HG02970 (cell line): ENCODE measurements around the gene ATRNL1.

Source experiments
- ATAC-seq: cut with Tn5 transposase; IDR thresholded peaks from one replicate; pipeline ENCODE4 v1.9.1; 2021; ENCODE audit warnings: mild to moderate bottlenecking, moderate library complexity, moderate number of reproducible peaks; ENCODE audit not compliant: unreplicated experiment, low FRiP score

Gene ATRNL1

DNA sequence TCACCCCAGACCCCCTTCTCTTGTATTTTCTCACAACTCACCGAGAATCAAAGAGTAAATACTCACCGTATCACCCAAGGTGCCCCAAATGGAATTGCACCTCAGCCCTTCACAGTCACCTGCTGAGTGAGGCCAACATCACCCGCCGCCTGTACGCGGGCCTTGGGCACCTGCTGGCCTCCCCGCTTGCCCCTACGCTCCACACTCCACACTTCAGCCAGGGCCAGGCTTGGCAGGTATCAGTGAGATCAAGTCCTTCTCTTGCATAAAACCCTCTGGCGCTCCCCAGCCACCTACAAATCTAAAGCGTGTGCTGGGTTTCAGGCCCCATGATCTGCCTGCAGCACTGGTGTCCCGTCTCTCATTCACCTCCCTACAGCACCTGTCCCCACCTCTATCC, 879.3 kb downstream of the ATRNL1 start:
- no peak for ATAC-seq

DNA sequence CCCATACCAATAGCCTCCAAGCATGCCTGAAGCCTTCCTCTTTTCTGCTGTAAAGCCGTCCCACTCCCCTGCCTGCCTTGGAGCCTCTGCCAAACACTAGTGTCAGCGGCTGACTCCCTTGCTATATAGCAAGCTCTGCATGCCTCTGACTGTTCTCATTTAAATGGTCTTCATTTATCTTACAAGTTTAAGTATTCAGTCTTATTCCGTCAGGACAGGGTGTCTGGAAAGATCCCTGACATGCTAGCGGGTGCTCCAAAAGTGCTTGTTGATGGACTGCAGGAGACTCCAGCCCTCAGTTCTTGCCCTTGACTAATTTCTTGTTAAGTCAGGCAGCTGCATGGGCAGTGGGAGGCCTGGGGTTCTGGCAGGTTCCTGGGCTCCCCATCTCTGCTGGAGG, 881.2 kb downstream of the ATRNL1 start:
- ATAC-seq = no peak

DNA sequence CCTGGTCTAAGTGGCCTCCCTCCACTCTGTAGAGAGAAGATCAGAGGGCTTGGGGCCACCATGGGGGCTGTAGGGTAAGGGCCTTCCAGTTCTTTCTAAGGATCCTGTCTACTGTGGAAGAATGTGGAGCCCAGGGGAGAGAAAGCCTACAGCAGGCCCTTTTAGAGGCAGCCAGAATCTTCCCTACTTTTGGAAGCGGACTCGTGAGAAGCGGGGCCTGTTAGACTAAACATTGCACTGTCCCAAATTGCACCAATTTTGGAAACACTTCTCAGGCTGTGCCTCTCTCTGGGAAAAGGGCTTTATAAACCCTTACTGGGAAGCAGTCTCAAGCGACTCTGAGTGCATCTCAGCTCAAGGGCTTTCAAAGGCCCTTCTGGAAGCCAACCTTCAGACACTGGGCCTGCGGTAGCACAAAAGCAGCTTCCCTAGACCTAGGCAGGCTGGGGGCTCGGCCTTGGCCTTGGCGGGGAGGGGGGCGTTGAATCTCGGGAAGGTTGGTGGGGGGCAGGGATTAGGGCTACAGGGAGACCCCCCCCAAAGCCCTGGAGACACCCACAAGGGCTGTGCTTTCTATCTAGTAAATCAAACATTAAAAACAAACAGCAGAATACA, 881.8 kb downstream of the ATRNL1 start:
- no peak for ATAC-seq

DNA sequence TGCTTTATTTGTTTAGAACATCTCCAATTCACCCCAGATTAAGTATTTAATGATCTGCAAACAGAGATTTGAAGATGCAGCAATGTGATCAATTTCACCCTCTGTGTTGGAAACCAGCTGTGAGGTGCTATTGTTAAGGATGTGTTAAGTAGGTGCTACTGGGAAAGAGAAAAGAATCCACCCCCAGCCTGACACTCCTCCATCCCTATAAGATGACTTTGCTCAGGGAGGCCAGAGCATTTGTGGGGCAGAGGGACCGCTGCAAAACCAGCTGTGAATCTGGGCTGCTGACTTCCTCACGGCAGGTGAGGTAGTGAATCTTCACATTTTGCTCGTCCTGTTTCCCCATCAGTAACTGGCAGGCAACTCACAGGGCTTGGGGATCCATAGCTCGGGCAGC, 882.3 kb downstream of the ATRNL1 start:
- no peak for ATAC-seq

DNA sequence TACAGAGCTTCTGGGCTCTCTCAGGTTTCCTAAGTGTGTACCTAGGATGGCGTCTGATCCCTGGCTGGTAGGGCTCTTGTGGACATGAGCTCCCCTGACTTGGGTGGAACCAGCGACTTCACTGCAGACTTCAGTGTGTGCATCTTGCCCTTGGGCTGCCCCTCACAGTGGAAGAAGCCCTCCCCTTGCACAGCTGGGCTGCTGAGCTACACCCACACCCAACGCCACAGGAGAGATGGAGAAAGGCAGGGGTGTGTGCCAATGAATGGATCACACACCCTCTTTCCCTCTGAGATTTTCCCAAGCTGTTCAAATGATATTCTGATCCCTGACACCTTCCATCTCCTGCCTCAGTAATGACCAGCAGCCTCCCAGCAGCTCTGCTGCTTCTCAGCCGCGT, 883.2 kb downstream of the ATRNL1 start:
- no peak for ATAC-seq

DNA sequence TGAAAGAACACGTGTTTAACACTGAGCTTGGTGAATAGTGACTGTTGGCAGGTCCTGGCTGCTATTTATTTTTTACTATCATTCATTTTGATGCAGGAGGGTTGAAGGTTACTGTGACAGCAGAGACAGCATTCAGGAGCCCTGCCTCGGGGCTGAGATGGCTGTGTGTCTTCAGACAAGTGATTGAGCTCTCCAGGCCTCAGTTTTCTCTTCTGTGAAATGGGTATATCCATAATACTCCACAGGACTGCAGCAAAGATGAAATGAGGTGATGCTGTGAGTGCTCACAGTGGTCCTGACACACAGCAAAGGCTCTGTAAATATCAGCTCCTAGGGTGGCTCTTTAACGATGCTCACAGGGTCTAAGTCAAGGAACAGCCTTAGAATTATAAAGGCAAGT, 884.7 kb downstream of the ATRNL1 start:
- no peak for ATAC-seq

DNA sequence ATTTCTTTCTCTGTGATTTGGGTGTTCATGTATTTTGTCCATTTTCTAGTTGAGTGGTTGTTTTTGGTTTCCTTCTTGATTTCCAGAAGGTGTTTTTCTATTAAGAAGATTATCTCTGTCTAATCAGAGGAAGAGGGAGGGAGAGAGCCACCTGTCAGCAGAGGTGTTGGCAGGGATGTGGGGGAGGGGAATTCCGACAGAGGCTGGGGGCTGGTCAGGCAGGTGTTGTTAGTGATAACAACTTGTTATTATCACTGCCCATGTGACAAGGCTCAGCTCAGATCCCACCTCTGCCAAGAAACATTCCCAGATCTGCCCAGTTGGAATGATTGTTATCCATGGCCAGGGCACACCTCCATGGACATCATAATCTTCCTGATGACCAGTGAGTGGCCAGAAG, 886.4 kb downstream of the ATRNL1 start:
- no peak for ATAC-seq

DNA sequence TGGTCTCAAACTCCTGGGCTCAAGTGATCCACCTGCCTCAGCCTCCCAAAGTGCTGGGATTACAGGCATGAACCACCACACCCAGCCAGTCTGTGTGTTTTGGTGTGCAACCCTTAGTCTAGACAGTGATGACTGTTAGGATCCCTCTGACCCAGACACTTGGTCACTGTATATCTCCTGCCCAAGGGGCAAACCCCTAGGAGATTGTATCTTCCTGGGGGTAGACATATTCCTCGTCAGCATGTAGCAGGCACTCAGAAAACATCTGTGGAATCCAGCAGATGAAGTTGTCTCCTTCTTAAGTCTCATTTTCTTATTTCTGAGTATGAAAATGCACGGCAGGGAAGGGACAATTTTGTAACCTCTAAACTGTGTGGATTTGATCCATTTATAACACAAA, 887.3 kb downstream of the ATRNL1 start:
- no peak for ATAC-seq

DNA sequence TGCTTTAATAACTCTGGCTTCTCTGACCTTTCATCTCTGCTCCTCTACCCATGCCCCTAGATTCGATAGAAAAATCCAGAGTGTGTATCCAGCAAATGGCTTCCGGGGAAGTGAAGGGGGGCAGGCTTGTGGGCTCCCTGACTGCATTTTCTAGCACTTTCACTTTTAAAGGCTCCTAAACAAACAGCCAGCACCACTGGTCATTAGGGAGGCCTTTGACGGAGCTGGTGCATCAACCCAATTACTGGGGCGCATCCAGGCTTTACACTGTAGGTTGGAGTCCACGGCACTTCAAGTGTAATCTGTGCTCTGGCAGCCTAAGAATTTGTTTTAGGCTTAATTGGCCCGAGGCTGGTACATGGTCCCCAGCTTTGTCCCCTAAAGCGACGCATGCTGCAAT, 887.9 kb downstream of the ATRNL1 start:
- no peak for ATAC-seq

DNA sequence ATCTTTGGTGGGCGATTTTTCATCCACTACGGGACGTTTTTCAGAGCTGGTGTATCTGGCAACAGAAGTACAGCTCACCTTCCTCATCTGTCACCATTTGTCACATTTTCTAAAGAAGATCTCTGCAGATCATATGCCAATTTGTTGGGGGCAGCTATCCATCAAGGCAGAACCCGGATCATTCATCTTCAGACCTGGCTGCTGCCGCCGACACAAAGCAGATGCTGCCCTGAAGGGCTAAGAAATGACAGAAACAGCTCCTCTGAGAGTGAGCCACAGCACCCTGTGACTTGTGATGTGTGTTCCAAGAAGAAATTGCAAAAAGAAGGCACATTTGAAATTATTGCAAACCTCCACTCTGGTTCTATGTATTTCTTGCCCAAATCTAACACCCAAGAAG, 888.9 kb downstream of the ATRNL1 start:
- ATAC-seq = no peak

DNA sequence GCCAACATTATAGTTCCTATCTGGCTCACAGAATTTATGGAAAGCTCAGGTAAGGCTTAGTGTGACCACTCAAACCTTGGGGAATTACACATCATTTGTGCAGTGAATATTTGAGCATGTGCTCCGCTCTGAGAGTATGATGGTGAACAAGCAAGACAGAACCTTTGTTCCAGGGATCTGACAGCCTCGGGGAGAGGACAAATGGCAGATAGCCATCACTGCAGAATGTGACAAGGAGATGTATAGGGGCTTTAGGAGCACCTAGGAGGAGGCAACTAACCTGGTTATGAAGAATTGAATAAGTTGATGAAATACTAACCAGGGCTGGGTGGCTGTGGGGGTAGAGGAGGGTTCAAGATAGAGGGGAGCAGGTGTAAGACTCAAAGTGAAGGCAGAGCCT, 889.4 kb downstream of the ATRNL1 start:
- no peak for ATAC-seq

DNA sequence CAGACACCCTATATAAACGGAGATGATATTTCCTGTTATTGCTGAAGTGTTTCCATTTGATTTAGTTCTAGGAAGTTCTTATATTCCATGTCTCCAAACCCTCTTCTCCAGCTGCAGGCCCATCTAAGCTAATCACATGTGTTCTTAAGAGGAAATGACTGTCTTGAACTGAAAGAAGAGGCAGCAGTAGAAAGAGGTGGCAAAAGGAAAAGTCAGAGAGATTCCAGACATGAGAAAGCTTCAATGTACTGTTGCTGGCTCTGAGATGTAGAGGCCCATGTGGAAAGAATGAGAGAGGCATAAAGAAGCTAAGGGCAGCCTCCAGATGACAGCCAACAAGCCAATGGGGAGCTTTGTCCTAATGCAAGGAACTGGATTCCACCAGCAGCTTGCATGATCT, 892.6 kb downstream of the ATRNL1 start:
- no peak for ATAC-seq

DNA sequence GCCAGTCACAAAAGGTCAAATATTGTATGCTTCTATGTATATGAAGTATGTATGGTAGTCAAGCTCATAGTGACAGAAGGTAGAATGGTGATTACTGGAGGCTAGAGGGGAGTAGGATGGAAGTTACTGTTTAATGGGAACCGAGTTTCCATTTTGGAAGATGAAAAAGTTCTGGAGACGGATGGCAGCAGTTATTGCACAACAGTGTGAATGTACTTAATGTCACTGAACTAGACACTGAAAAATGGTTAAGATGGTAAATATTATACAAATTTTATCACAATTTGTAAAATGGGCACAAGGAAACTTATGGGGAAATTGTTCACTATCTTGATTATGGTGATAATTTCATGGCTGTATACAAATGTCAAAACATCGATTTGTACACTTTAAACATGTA, 895.2 kb downstream of the ATRNL1 start:
- ATAC-seq = no peak

DNA sequence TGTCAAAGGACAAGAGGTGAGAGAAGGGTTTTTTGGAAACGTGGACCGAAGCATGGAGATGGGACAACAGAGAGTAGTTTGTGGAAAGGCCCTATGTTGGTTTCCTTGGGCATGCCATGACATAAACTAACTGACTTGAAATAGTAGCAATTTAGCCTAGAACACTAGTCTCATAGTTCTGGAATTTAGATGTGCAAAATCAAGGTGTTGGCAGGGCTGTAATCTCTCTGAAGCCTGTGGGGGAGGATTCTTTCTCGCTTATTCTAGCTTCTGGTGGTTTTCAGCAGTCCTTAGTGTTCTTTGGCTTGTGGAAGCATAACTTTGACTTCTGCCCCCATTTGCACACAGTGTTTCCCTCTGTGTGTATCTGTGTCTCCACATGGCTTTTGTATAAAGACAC, 896.5 kb downstream of the ATRNL1 start:
- ATAC-seq = no peak

DNA sequence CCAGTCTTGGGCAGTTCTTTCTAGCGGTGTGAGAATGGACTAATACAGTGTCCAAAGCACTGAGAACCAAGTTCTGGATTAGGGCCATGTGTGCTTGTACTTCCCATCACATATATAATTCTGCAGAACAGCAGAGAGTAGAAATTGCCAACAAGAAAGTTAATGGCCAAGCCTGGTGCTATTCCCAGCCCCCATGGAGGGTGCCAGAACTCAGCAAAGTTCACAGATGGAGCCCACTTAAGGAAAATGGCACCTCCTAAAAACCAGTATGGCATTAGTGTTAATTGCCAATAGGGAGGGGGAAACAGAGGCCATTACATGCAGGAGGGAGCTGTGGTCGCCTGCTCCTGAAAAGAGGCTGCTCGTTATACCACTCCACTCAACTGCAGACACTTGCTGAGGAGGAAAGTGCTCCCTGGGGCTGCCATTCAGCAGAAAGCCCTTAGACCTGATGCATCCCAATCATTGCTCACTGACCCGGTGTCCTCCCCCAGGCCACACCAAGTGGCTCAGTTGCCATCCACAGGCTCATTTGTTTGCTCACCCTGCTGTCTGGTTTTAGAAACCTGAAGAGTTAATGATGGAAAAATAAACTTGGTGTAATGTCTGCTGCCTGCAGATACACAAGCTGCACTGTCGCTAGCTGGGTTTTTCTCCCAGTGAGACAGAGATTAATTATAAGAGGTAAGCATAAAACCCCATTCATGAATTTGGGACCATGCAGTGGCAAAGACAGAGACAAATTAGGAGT, 899.2 kb downstream of the ATRNL1 start:
- no peak for ATAC-seq

DNA sequence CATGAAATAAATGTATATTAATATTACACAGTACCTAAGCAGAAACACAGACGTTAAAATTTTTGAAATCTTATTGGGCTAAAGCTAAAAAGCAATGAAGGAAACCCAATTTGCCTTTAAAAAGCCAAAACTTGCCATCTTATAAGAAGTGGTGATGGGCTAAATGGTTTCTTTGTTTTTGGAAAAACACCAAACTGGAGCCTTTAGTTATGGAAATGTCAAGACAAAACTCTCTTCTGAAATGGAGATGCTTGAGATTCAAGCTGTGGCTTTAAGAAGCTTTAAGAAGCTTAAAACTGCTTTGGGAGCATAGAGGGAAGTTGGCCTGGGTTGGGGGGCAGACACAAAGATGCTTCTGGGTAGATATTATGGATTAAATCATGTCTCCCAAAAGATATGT, 902.9 kb downstream of the ATRNL1 start:
- no peak for ATAC-seq

DNA sequence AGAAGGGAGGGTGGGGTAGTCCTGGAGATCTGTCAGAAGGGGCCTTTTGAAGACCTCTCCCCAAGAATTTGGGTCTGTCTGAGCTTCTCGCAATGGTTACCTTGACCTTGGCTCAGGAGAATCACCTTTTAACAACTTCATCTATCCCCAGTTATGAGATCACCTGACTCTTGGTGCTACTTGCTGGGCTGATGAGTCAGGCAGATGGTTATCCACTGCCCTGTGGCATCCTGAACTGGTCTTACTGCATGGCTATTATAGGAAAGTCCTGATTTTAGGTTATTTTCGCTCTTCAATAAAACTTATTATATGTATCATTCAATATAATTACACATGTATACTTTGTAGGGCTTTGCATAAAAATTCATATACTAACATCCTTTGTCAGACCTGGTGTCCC, 905.1 kb downstream of the ATRNL1 start:
- ATAC-seq = no peak
